HEK293 (cell line): Measurements from ENCODE around the gene ABLIM2.
A peak's percentile ranks its signal among the peaks of the same experiment; 100 is the strongest.

Source experiments
- CTCF ChIA-PET: fragments of 350-600 bp; formaldehyde crosslinking; extraction: SDS; loops from one replicate; lab custom pipeline; 2021; ENCODE audit warnings: antibody characterized with exemption; lab: Yijun Ruan, JAX
- POLR2A ChIA-PET: fragments of 300-600 bp; formaldehyde crosslinking; extraction: SDS; loops from one replicate; lab custom pipeline; 2020; ENCODE audit warnings: antibody characterized with exemption, inconsistent platforms; lab: Yijun Ruan, JAX
- H3K27ac ChIP-seq: fragments of 200-500 bp; sonication (Bioruptor generic); 2 replicates; pipeline ENCODE4 v1.5.1; 2014; ENCODE audit warnings: low read depth, low read length, control low read depth, inconsistent platforms; ENCODE audit errors: extremely low read depth
- H3K36me3 ChIP-seq, 2 experiments: fragments of 200-500 bp in 1 of 2; sonication (Bioruptor generic) in 1 of 2; 1 replicate in 1 of 2; 2 replicates in 1 of 2; pipeline ENCODE4 v1.5.1; 2014 to 2017; ENCODE audit warnings: inconsistent platforms in 2 of 2, low read length in 2 of 2; ENCODE audit not compliant: control insufficient read depth in 2 of 2, insufficient read depth in 1 of 2
- H3K4me1 ChIP-seq: fragments of 200-500 bp; sonication (Bioruptor generic); 2 replicates; pipeline ENCODE4 v1.5.1; 2014; ENCODE audit warnings: mild to moderate bottlenecking, low read length, inconsistent platforms; ENCODE audit not compliant: control insufficient read depth, insufficient read depth
- H3K4me3 ChIP-seq: 2 replicates; pipeline ENCODE4 v1.5.1; 2011; ENCODE audit warnings: low read depth, mild to moderate bottlenecking, control low read depth, low read length, moderate library complexity
- H3K9me3 ChIP-seq: fragments of 200-500 bp; sonication (Bioruptor generic); 2 replicates; pipeline ENCODE4 v1.5.1; 2014; ENCODE audit warnings: low read depth, low read length, inconsistent platforms; ENCODE audit not compliant: control insufficient read depth, insufficient read depth
- EGR2 ChIP-seq: fragments of 450-650 bp; formaldehyde crosslinking; IDR thresholded peaks from 2 replicates; pipeline ENCODE4 v1.5.1; 2016; ENCODE audit warnings: low read depth, missing biosample characterization, missing genetic modification characterization
- GFI1B ChIP-seq: fragments of 450-650 bp; formaldehyde crosslinking; IDR thresholded peaks from 2 replicates; pipeline ENCODE4 v1.5.1; 2016; ENCODE audit warnings: missing biosample characterization, missing genetic modification characterization
- KLF16 ChIP-seq: fragments of 450-650 bp; formaldehyde crosslinking; IDR thresholded peaks from 2 replicates; pipeline ENCODE4 v1.5.1; 2017; ENCODE audit warnings: missing biosample characterization, missing genetic modification characterization
- KLF8 ChIP-seq: fragments of 450-650 bp; formaldehyde crosslinking; IDR thresholded peaks from 2 replicates; pipeline ENCODE4 v1.5.1; 2016; ENCODE audit warnings: missing biosample characterization, missing genetic modification characterization
- TRIM28 ChIP-seq: IDR thresholded peaks from 2 replicates; pipeline ENCODE4 v1.6.1; 2011; ENCODE audit warnings: low read length, control low read depth, borderline replicate concordance
- ZBTB17 ChIP-seq: fragments of 450-650 bp; formaldehyde crosslinking; IDR thresholded peaks from 2 replicates; pipeline ENCODE4 v1.5.1; 2016; ENCODE audit warnings: missing biosample characterization, missing genetic modification characterization
- ZIC2 ChIP-seq: fragments of 450-650 bp; formaldehyde crosslinking; IDR thresholded peaks from 2 replicates; pipeline ENCODE4 v1.5.1; 2016; ENCODE audit warnings: missing biosample characterization, missing genetic modification characterization
- ZNF112 ChIP-seq: fragments of 450-650 bp; formaldehyde crosslinking; IDR thresholded peaks from 2 replicates; pipeline ENCODE4 v1.5.0; 2017; ENCODE audit warnings: missing biosample characterization, missing genetic modification characterization
- ZNF169 ChIP-seq: fragments of 450-650 bp; formaldehyde crosslinking; IDR thresholded peaks from 2 replicates; pipeline ENCODE4 v1.5.1; 2016; ENCODE audit warnings: missing biosample characterization, missing genetic modification characterization
- ZNF248 ChIP-seq: fragments of 450-650 bp; formaldehyde crosslinking; IDR thresholded peaks from 2 replicates; pipeline ENCODE4 v1.5.1; 2017; ENCODE audit warnings: missing biosample characterization, missing genetic modification characterization
- ZNF530 ChIP-seq: fragments of 450-650 bp; formaldehyde crosslinking; IDR thresholded peaks from 2 replicates; pipeline ENCODE4 v1.5.1; 2016; ENCODE audit warnings: low read depth, missing biosample characterization, missing genetic modification characterization
- ZNF558 ChIP-seq: fragments of 450-650 bp; formaldehyde crosslinking; IDR thresholded peaks from 2 replicates; pipeline ENCODE4 v1.5.1; 2016; ENCODE audit warnings: missing biosample characterization, missing genetic modification characterization
- ZNF560 ChIP-seq: fragments of 450-650 bp; formaldehyde crosslinking; IDR thresholded peaks from 2 replicates; pipeline ENCODE4 v1.5.1; 2017; ENCODE audit warnings: missing biosample characterization, missing genetic modification characterization, borderline replicate concordance
- ZNF571 ChIP-seq: fragments of 450-650 bp; formaldehyde crosslinking; IDR thresholded peaks from 2 replicates; pipeline ENCODE4 v1.5.0; 2017; ENCODE audit warnings: missing biosample characterization, missing genetic modification characterization
- ZNF600 ChIP-seq: fragments of 450-650 bp; formaldehyde crosslinking; IDR thresholded peaks from 2 replicates; pipeline ENCODE4 v1.5.1; 2016; ENCODE audit warnings: missing biosample characterization, missing genetic modification characterization
- ZNF623 ChIP-seq: fragments of 450-650 bp; formaldehyde crosslinking; IDR thresholded peaks from 2 replicates; pipeline ENCODE4 v1.5.1; 2016; ENCODE audit warnings: missing biosample characterization, missing genetic modification characterization
- ZNF664 ChIP-seq: fragments of 450-650 bp; formaldehyde crosslinking; IDR thresholded peaks from 2 replicates; pipeline ENCODE4 v1.5.1; 2016; ENCODE audit warnings: missing biosample characterization, missing genetic modification characterization
- ZNF768 ChIP-seq: fragments of 450-650 bp; formaldehyde crosslinking; IDR thresholded peaks from 2 replicates; pipeline ENCODE4 v1.5.1; 2018; ENCODE audit warnings: missing biosample characterization, mild to moderate bottlenecking, missing genetic modification characterization
- ZNF776 ChIP-seq: fragments of 450-650 bp; formaldehyde crosslinking; IDR thresholded peaks from 2 replicates; pipeline ENCODE4 v1.5.0; 2017; ENCODE audit warnings: missing biosample characterization, missing genetic modification characterization, borderline replicate concordance
- ZSCAN23 ChIP-seq: fragments of 450-650 bp; formaldehyde crosslinking; IDR thresholded peaks from 2 replicates; pipeline ENCODE4 v1.5.1; 2016; ENCODE audit warnings: missing biosample characterization, missing genetic modification characterization
- TF ChIP-seq, protein P1 (sequence below): fragments of 450-650 bp; formaldehyde crosslinking; IDR thresholded peaks from 2 replicates; pipeline ENCODE4 v1.5.1; 2016; ENCODE audit warnings: missing biosample characterization, missing genetic modification characterization
- TF ChIP-seq, protein P2 (sequence below): fragments of 450-650 bp; formaldehyde crosslinking; IDR thresholded peaks from 2 replicates; pipeline ENCODE4 v1.5.1; 2016; ENCODE audit warnings: missing biosample characterization, missing genetic modification characterization
- TF ChIP-seq, protein P3 (sequence below): fragments of 450-650 bp; formaldehyde crosslinking; IDR thresholded peaks from 2 replicates; pipeline ENCODE4 v1.5.1; 2017; ENCODE audit warnings: missing biosample characterization, mild to moderate bottlenecking, missing genetic modification characterization, moderate library complexity
- TF ChIP-seq, protein P4 (sequence below): fragments of 450-650 bp; formaldehyde crosslinking; IDR thresholded peaks from 2 replicates; pipeline ENCODE4 v1.5.1; 2016; ENCODE audit warnings: missing biosample characterization, missing genetic modification characterization, borderline replicate concordance

Gene ABLIM2

DNA sequence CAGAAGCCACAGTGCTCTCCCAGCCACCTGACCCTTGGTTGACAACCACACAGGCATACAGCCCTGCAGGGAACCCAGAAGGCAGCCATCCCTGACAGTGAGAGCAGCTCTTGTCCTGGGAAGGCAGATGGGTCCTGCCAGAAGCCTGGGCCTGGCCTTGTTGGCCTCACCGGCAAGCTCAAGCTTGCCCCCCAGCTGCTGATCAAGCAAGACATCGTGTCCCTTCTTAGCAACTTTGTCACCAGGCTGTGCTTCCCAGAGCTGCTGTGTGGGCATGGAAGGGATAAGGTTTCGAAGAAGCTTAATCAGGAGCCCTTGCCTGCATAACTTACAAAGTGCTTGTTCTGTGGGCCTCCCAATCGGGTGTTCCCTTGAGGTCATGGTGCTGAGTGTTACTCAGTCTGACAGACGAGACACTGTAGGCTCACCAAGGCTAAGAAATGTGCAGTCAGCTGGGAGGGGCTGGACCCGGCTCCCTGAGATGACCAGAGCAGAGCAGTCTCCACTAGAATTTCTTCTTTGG is 6.8 kb upstream of the ABLIM2 start:
- no peak overlapping the region for H3K4me3 ChIP-seq
- H3K27ac ChIP-seq = no peak overlapping the region
- no peaks in the 10 kb centered on the region for H3K4me1 ChIP-seq
- 0 out of 2 replicates have a peak, but pooled peaks have one; percentile 8 for TF ChIP-seq EGR2 (tag by site-specific recombination)
- TF ChIP-seq, protein P1, sequence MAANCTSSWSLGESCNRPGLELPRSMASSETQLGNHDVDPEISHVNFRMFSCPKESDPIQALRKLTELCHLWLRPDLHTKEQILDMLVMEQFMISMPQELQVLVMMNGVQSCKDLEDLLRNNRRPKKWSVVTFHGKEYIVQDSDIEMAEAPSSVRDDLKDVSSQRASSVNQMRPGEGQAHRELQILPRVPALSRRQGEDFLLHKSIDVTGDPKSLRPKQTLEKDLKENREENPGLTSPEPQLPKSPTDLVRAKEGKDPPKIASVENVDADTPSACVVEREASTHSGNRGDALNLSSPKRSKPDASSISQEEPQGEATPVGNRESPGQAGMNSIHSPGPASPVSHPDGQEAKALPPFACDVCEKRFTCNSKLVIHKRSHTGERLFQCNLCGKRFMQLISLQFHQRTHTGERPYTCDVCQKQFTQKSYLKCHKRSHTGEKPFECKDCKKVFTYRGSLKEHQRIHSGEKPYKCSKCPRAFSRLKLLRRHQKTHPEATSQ (tag by site-specific recombination) = no peak
- TF ChIP-seq ZIC2 (tag by site-specific recombination) = peak; percentile 83
- TF ChIP-seq TRIM28 = no peak
- peak; percentile 45; the same call in 1 of the 2 replicates for TF ChIP-seq ZNF600
- no peak for TF ChIP-seq GFI1B (tag by site-specific recombination)
- TF ChIP-seq, all 188 proteins: peak for 3
- Histone ChIP-seq H3K9me3 (no peaks in the 10 kb centered on the region), H3K36me3 (no peaks in the 10 kb centered on the region)
- POLR2A ChIA-PET = no interaction called here
- CTCF ChIA-PET = no interaction called here

DNA sequence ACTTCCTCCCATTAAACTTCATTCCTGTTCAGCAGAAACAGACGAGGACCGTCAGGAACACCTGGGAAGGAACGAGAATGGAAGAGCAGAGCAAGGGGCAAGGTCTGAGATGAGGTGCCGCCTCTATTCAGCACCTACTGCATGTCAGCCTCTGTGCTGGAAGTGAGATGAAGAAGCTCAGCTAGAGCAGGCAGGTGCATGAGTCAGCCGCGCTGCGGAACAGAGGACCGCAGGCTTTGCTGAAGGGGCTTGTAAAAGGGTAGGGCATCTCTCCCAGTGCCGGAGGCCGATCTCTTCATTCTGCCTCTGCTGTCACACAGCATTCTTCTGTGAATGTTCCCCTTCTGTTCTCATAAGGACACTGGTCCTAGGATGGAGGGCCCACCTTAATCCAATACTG is 6.1 kb upstream of the ABLIM2 start:
- POLR2A ChIA-PET = no interaction called here
- H3K27ac ChIP-seq = no peak overlapping the region
- H3K36me3 ChIP-seq = no peaks in the 10 kb centered on the region
- CTCF ChIA-PET = no interaction called here
- H3K9me3 ChIP-seq = no peaks in the 10 kb centered on the region
- no peaks in the 10 kb centered on the region for H3K4me1 ChIP-seq
- H3K4me3 ChIP-seq = no peak overlapping the region
- TF ChIP-seq KLF16 (tag by site-specific recombination) = no peak
- TF ChIP-seq ZNF169 (tag by site-specific recombination) = no peak
- TF ChIP-seq, protein P2, sequence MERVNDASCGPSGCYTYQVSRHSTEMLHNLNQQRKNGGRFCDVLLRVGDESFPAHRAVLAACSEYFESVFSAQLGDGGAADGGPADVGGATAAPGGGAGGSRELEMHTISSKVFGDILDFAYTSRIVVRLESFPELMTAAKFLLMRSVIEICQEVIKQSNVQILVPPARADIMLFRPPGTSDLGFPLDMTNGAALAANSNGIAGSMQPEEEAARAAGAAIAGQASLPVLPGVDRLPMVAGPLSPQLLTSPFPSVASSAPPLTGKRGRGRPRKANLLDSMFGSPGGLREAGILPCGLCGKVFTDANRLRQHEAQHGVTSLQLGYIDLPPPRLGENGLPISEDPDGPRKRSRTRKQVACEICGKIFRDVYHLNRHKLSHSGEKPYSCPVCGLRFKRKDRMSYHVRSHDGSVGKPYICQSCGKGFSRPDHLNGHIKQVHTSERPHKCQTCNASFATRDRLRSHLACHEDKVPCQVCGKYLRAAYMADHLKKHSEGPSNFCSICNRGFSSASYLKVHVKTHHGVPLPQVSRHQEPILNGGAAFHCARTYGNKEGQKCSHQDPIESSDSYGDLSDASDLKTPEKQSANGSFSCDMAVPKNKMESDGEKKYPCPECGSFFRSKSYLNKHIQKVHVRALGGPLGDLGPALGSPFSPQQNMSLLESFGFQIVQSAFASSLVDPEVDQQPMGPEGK (tag by site-specific recombination) = no peak
- no peak for TF ChIP-seq ZNF776 (tag by site-specific recombination)
- TF ChIP-seq, protein P3, sequence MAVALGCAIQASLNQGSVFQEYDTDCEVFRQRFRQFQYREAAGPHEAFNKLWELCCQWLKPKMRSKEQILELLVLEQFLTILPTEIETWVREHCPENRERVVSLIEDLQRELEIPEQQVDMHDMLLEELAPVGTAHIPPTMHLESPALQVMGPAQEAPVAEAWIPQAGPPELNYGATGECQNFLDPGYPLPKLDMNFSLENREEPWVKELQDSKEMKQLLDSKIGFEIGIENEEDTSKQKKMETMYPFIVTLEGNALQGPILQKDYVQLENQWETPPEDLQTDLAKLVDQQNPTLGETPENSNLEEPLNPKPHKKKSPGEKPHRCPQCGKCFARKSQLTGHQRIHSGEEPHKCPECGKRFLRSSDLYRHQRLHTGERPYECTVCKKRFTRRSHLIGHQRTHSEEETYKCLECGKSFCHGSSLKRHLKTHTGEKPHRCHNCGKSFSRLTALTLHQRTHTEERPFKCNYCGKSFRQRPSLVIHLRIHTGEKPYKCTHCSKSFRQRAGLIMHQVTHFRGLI (tag by site-specific recombination) = no peak
- TF ChIP-seq ZNF112 (tag by site-specific recombination) = no peak
- no peak for TF ChIP-seq ZBTB17 (tag by site-specific recombination)
- no peak for TF ChIP-seq ZNF571 (tag by site-specific recombination)
- no peak for TF ChIP-seq ZNF530 (tag by site-specific recombination)
- no peak for TF ChIP-seq ZNF623 (tag by site-specific recombination)
- TF ChIP-seq, all 188 proteins: peak for 0

DNA sequence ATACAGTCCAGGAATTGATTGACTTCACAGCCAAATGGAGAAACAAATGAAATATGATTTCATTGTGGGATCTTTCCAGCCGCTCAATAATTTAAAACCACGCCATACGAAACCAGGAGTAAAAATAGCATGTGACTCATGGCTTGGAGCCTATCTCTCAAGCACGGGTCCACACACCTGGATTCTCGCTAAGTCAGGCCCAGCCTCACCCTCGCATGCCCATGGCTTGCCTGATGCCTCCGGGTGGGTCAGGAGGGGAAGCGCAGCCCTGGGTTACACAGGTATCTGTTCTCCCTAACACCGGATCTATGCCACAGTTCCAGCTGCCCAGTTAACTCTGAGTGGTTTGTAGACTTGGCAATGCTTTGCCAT is 5.6 kb upstream of the ABLIM2 start:
- ChIA-PET CTCF (no interaction called here), POLR2A (no interaction called here)
- Histone ChIP-seq H3K9me3 (no peaks in the 10 kb centered on the region), H3K27ac (no peak overlapping the region), H3K4me3 (no peak overlapping the region), H3K36me3 (no peaks in the 10 kb centered on the region), H3K4me1 (no peaks in the 10 kb centered on the region)
- TF ChIP-seq ZNF560 (tag by site-specific recombination) = no peak
- TF ChIP-seq, protein P4, sequence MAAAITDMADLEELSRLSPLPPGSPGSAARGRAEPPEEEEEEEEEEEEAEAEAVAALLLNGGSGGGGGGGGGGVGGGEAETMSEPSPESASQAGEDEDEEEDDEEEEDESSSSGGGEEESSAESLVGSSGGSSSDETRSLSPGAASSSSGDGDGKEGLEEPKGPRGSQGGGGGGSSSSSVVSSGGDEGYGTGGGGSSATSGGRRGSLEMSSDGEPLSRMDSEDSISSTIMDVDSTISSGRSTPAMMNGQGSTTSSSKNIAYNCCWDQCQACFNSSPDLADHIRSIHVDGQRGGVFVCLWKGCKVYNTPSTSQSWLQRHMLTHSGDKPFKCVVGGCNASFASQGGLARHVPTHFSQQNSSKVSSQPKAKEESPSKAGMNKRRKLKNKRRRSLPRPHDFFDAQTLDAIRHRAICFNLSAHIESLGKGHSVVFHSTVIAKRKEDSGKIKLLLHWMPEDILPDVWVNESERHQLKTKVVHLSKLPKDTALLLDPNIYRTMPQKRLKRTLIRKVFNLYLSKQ (tag by site-specific recombination) = no peak
- no peak for TF ChIP-seq ZNF768 (tag by site-specific recombination)
- no peak for TF ChIP-seq ZNF558
- TF ChIP-seq ZSCAN23 (tag by site-specific recombination) = no peak
- TF ChIP-seq ZNF664 (tag by site-specific recombination) = no peak
- TF ChIP-seq KLF8 (tag by site-specific recombination) = no peak
- TF ChIP-seq ZNF248 (tag by site-specific recombination) = no peak
